GM19239 (cell line): ENCODE data around the gene CAPN5.

Experiments
- DNase-seq: peaks from one replicate; pipeline ENCODE4 v3.0.0; 2011; ENCODE audit warnings: low spot score; ENCODE audit not compliant: insufficient read length
- FAIRE-seq: peaks from 2 replicates; lab custom pipeline; 2011; peaks lifted over from hg19 to GRCh38; lab: Jason Lieb, UNC

The CAPN5 gene

GRCh38 chr11:77112641-77113381 is 46.0 kb downstream of the CAPN5 start:
- FAIRE-seq, result no peak

DNA sequence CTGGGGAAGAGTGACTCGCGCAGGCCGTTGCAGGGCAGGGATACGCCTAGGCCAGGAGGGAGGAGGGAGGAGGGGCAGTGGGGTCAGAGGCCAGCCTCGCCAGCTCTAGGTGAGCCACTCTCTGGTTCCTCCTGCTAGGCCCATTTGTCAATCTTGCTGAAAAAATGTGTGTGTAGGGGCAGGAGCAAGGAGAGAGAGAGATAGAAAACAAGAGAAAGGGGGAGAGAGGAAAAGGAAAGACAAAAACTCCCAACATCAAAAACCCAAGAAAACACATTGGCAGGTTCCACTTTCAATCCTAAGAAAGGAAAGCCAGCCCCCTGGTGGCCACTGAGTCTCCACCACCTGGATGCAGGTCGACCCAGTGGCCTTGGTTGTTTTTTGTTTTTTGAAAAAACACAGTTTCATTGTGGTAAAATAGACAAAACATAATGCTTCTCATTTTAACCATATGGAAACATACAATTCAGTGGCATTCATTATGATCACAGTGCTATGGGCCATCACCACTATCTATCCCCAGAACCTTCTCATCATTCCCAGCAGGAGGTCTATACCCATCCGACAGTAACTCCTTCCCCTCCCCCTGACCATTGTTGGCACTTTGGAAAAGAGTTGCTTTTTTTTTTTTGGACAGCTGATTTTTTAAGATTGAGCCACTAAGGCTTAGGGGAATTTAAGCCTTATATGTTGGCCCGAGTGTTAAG is 46.8 kb downstream of the CAPN5 start:
- FAIRE-seq, result no peak

More at GRCh38 chr11:77112641-77113381, 46.0 kb downstream of the CAPN5 start:
- no peak for DNase-seq

GRCh38 chr11:77114089-77114463 is 47.3 kb downstream of the CAPN5 start:
- DNase-seq (no peak), FAIRE-seq (no peak)

More for the DNA sequence above, 46.8 kb downstream of the CAPN5 start:
- no peak for DNase-seq

DNA sequence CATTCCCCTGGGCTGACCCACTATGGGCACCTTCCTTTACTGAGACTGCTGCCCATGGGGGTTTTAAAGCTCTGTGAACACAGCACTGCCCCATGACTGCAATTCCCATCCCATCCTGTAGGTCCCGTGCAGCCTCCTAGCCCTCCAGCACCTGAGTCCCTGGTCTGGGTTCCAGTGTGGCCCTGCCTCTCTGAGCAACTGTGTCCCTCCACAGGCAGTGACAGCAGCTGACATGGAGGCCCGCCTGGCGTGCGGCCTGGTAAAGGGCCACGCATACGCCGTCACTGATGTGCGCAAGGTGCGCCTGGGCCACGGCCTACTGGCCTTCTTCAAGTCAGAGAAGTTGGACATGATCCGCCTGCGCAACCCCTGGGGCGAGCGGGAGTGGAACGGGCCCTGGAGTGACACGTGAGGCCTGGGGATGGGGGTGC is 48.4 kb downstream of the CAPN5 start:
- FAIRE-seq, result no peak
- DNase-seq, result no peak

GRCh38 chr11:77115956-77116355 is 49.2 kb downstream of the CAPN5 start:
- DNase-seq (no peak), FAIRE-seq (no peak)

- FAIRE-seq (no peak), DNase-seq (no peak)
These were observed 50.7 kb downstream of the CAPN5 start for GRCh38 chr11:77117492-77117891.

DNA sequence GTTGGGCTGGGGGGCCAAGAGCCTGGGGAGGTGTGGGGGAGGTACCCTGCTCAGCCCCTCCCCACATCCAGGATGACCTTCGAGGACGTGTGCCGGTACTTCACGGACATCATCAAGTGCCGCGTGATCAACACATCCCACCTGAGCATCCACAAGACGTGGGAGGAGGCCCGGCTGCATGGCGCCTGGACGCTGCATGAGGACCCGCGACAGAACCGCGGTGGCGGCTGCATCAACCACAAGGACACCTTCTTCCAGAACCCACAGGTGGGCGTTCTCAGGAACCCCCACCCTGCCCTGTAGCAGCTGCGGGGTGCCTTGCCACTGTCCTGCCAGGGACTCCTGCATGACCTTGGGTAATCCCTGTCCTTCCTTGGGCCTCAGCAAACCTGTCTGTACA is 51.3 kb downstream of the CAPN5 start:
- DNase-seq (no peak), FAIRE-seq (no peak)

GRCh38 chr11:77118971-77119370 is 52.2 kb downstream of the CAPN5 start:
- DNase-seq, result no peak
- no peak for FAIRE-seq

- no peak for FAIRE-seq
These were observed 52.8 kb downstream of the CAPN5 start for GRCh38 chr11:77119531-77119936.

DNA sequence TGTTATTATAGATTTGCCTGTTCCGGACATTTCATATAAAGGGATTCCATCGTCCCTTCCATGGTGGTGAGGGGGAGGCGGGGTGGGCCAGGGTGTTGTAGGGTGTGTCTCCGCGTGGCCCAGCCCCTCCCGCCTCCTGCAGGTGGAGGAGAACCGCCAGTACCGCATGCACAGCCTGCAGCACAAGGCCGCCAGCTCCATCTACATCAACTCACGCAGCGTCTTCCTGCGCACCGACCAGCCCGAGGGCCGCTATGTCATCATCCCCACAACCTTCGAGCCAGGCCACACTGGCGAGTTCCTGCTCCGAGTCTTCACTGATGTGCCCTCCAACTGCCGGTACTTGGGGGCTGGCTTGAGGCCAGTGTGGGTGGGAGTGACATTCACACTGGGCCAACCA is 53.8 kb downstream of the CAPN5 start:
- no peak for DNase-seq
- FAIRE-seq, result no peak

More at GRCh38 chr11:77119531-77119936, 52.8 kb downstream of the CAPN5 start:
- no peak for DNase-seq

DNA sequence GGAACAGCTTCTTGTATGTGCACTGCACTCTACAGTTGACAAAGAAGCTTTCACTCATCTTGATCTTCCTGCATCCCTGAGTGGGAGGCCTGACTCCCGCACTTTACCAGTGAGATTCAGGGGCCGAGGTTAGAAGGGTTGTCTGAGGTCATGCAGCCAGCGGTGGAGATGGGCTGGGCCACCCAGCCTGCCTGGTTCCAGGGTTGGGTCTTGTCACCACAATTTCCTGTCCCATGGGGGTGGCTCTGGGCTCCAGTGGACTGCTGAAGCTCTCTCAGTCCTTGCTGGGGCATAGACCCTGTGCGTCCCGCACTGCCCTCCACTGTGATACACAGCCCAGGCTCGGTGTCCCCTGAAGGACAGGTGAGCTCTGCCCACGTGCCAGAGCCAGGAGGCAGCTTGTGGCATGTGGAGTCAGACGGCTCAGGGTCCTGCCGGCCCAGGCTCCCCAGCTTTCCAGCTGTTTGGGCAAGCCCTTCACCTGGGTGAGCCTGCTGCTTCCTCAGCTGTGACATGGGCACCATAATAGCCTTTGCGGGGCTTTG is 54.4 kb downstream of the CAPN5 start:
- DNase-seq, result no peak
- FAIRE-seq, result no peak

DNA sequence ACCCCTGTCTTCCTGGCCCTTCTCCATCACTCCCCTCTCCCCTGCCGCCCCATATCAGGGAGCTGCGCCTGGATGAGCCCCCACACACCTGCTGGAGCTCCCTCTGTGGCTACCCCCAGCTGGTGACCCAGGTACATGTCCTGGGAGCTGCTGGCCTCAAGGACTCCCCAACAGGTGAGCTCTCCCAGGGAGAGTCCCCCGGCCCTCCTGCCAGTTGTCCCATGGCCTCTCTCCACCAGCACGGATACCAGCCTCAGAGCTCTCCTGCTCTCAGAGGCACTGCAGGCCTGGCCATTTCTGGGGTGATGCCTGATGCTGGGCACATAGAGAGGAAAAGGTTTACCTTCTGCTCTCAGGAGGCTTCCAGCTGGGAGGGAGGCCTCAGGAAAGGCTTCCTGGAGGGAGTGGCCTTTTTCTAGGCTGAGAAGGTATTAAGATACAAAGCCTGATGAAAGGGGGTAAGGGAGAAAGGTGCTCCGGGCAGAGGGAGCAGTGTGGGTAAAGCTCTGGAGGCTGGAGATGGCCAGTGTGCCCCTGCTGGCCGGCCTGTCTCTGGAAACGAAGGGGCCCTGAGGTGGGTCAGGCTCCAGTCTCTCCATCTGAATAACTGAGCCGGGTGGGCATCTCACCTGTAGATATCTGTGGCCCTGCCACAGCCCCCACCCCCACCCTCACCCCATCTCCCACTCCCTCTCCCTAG is 55.3 kb downstream of the CAPN5 start:
- no peak for FAIRE-seq
- DNase-seq, result no peak

- FAIRE-seq, result no peak
- no peak for DNase-seq
These were observed 55.9 kb downstream of the CAPN5 start for GRCh38 chr11:77122576-77123212.

DNA sequence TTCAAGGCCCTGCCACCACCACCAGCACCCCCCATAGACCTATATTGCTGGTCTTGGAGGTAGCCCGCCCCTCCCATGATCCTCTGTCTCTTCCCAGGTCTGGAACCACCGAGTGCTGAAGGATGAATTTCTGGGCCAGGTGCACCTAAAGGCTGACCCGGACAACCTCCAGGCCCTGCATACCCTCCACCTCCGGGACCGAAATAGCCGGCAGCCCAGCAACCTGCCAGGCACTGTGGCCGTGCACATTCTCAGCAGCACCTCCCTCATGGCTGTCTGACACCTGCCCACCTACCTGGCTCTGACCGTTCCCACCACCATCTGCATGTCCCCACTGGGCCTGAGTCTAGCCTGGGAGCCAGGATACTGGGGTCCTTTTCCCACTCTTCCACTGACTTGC is 56.8 kb downstream of the CAPN5 start:
- FAIRE-seq (no peak), DNase-seq (no peak)

DNA sequence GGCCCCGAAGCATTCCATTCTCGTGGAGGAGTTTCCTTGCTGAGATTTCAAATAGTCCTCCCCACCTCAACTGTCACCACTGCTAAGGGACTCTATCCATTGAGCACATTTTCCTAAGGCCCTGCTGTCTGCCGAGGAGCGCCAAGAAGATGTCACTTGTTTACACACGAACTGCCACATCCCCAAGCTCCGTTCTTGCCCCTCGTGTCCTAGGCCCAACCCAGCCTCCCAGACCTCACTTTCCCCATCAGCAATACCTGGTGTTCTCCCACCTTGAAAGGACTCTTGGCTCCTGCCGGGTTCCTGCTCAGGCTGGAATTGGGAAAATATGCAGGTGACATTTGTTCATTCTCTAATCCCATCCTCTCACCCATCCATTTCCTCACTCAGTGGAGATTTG is 57.3 kb downstream of the CAPN5 start:
- no peak for DNase-seq
- no peak for FAIRE-seq

GRCh38 chr11:77124488-77124887 is 57.7 kb downstream of the CAPN5 start:
- no peak for FAIRE-seq

GRCh38 chr11:77125191-77125590 is 58.4 kb downstream of the CAPN5 start:
- DNase-seq, result no peak
- no peak for FAIRE-seq

More at GRCh38 chr11:77124488-77124887, 57.7 kb downstream of the CAPN5 start:
- DNase-seq, result no peak

DNA sequence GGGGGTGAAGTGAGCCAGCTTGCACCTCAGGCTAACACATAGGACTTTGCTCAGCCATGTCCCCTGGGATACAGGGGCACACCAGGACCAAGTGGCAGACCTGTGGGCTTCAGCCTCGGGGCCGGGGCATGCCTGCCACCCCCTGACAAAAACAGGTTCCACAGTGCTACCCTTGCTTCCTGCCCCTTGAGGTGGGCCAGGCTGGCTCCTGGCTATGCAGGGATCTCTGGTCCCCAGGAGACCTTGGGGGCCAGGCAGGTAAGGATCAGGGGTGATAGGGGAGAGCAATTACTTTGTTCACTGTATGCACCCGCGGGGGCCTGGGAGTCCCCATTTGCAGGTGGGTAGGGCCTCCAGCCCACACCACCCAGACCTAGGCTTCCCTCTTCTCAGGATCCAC is 58.9 kb downstream of the CAPN5 start:
- DNase-seq (no peak), FAIRE-seq (no peak)

- FAIRE-seq (no peak), DNase-seq (no peak)
These were observed 59.5 kb downstream of the CAPN5 start for GRCh38 chr11:77126156-77126775.

DNA sequence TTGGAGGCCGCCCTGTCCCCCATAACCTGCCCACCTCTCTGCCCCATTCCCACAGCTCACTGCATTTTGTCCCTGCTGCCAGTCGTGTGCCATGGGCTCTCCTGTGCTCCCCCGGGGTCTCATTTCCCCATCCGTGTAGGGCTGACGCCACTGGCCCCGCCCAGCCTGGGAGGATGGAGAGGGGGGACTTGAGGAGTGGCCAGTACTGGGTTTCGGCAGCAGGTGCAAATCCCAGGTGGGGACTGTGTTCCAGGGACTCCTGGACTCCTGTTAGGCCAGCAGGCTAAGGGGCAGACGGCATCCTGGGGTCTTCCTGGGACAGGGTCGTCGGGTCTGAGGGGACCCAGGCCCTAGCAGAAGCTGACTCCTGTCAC is 60.1 kb downstream of the CAPN5 start:
- DNase-seq (no peak), FAIRE-seq (no peak)
